Ovary (tissue), 9 donors: ENCODE measurements around the gene MTA1. TPM values are rescaled to one million over a fixed set of nuclear protein-coding genes. Genes with fewer than 3 reads are reported as not detected.
A peak's percentile ranks its signal among the peaks of the same experiment; 100 is the strongest.

Experiments
- DNase-seq, 5 donors: peaks; one replicate each; pipeline ENCODE4 v3.0.0-alpha.2; 2019 to 2020
- H3K27ac ChIP-seq, 2 donors: fragments of 200-600 bp; one replicate each; pipeline versions ENCODE4 v1.5.1 to v1.8.0; 2019 to 2022
- H3K27me3 ChIP-seq: fragments of 200-600 bp; one replicate; pipeline ENCODE4 v1.8.0; 2022
- H3K36me3 ChIP-seq: fragments of 200-600 bp; sonication (generic); one replicate; pipeline ENCODE4 v1.5.1; 2019
- H3K4me1 ChIP-seq: one replicate; pipeline ENCODE4 v1.8.1; 2013; ENCODE audit warnings: mild to moderate bottlenecking, moderate library complexity; ENCODE audit not compliant: insufficient read depth
- H3K4me3 ChIP-seq: fragments of 200-600 bp; sonication (generic); one replicate; pipeline ENCODE4 v1.5.1; 2017
- H3K9me3 ChIP-seq, 2 donors: fragments of 200-600 bp in 1 of 2; sonication (generic) in 1 of 2; one replicate each; pipeline versions ENCODE4 v1.5.1 to v1.8.1; 2013 to 2019; ENCODE audit warnings: mild to moderate bottlenecking in 1 of 2, moderate library complexity in 1 of 2
- EP300 ChIP-seq: sonication (generic); formaldehyde crosslinking; IDR thresholded peaks from one replicate; pipeline ENCODE4 v1.6.1; 2017; ENCODE audit warnings: antibody characterized with exemption
- POLR2A ChIP-seq: fragments of 450-650 bp; IDR thresholded peaks from one replicate; pipeline ENCODE4 v1.6.1; 2017; ENCODE audit warnings: antibody characterized with exemption, mild to moderate bottlenecking, moderate library complexity
- WGBS, 3 donors: extraction: QIAGEN DNeasy Blood & Tissue Kit in 1 of 3; methylation state at CpG; one replicate each; pipeline versions ENCODE4 v1.1.5 to v1.1.7; 2013 to 2017; 5-methylcytosine and 5-hydroxymethylcytosine counted together
- intact Hi-C, 4 donors: fragments of 100-400 bp; cut with DNase I; formaldehyde crosslinking; loops; one replicate each; pipeline versions ENCODE4 v1.11.0 to v1.15.1; 2022 to 2023
- polyA plus RNA-seq, 2 donors: library from polyadenylated mRNA; stranded (reverse); fragments of 200-250 nt in 1 of 2; fragments of 350-450 nt in 1 of 2; fragmentation: Illumina TruSeq in 1 of 2; extraction: RNeasy Lipid Tissue Mini Kit (QIAGEN cat#74804) in 1 of 2; gene quantifications; one replicate each; pipeline ENCODE4 v1.2.3, GENCODE V29; 2013 to 2014
- total RNA-seq, 7 donors: library from RNA; depleted of rRNA in 2 of 7; stranded (reverse); fragments of >200 nt in 2 of 7; fragmentation: NEBNext Ultra II Directional in 3 of 7; extraction: Animal tissue kit (Norgen Biotek cat#: 25700) in 3 of 7; gene quantifications; one replicate each; pipeline versions ENCODE4 v1.1.0 to v1.2.4, GENCODE V29; 2016 to 2023
- TF ChIP-seq, protein P1 (sequence below), 3 donors: fragments of 450-650 bp in 2 of 3; fragments of 200-600 bp in 1 of 3; IDR thresholded peaks; one replicate each; pipeline versions ENCODE4 v1.5.1 to v1.8.0; 2016 to 2022; ENCODE audit warnings: antibody characterized with exemption in 3 of 3, mild to moderate bottlenecking in 1 of 3
- donor health status: DM: no; HTN: no; CAD: no; lungs with moderate emphysema.
- donor health status: DM: no; HTN: no; CAD: no.
- donor health status: Bipolar disorder and iron deficiency.
- donor health status: DM: yes; HTN: yes; CAD: no.
- donor health status: DM: no; HTN: no; CAD: no.
- donor health status: DM: yes; HTN: yes; CAD: no.

MTA1 gene
- total and polyA plus RNA-seq, 9 donors = 23.0 to 128 (median 104) TPM

DNA sequence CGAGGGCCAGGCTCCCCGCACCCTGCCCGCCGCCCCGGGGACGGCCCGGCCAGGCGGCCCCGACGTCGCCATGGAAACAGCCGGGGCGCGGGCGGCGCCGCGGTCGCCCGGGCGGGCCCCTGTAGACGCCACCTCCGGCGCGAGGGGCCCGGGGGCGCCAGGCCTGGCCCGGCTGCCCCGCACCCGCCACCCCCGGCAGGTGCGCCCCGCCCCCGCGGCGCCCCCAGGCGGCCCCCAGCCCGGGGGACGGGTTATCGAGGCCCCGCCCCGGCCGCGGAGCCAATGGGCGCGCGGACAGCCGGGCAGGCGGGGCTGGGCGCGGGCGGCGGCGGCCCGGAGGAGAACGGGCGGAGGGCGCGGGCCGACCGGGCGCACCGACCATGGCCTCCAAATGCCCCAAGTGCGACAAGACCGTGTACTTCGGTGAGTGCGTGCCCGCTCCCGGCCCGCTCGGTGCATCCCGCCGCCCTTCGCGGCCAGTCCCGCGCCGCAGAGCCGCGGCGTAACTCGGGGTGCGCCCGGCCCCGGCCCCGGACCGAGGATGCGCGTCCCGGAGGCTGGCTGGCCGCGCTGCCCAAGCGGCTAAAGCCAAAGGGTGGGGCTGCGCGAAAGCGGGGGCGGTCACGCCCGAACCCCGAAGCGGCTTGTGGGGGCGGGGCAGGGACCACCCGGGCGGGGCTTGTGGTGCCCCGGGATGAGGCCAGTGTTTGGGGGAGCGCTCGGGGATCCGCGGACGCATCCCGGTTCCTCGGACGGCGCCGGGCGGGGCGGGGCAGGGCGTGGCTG is 55.0 kb downstream of the MTA1 start, which contains the start of gene CRIP2:
CRIP2 (plus strand) TSS at position 339 of the 786 bp plus-strand sequence; CDS start at position 381, 42 bp downstream.
- H3K9me3 ChIP-seq = no peaks in the 10 kb centered on the region
- intact Hi-C loops = loop anchor here in 2 of 4 donors (10.0 kb wide), 2 partner anchors 50 to 60 kb away; partner anchors contain the start of gene MTA1 (in 1 of the 2)
- peak within 1 kb of the TSS; percentile 45 for H3K4me3 ChIP-seq
- no peaks in the 10 kb centered on the region for H3K27me3 ChIP-seq
- no peaks in the 10 kb centered on the region for H3K36me3 ChIP-seq
- DNase-seq = peak in 3 of 5 donors; percentile 64 to 70 (median 66)
- TF ChIP-seq, protein P1, sequence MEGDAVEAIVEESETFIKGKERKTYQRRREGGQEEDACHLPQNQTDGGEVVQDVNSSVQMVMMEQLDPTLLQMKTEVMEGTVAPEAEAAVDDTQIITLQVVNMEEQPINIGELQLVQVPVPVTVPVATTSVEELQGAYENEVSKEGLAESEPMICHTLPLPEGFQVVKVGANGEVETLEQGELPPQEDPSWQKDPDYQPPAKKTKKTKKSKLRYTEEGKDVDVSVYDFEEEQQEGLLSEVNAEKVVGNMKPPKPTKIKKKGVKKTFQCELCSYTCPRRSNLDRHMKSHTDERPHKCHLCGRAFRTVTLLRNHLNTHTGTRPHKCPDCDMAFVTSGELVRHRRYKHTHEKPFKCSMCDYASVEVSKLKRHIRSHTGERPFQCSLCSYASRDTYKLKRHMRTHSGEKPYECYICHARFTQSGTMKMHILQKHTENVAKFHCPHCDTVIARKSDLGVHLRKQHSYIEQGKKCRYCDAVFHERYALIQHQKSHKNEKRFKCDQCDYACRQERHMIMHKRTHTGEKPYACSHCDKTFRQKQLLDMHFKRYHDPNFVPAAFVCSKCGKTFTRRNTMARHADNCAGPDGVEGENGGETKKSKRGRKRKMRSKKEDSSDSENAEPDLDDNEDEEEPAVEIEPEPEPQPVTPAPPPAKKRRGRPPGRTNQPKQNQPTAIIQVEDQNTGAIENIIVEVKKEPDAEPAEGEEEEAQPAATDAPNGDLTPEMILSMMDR (IDR thresholded peaks at IDR 0.05) = no peak
- TF ChIP-seq POLR2A (peak; percentile 19), EP300 (no peak)
- H3K27ac ChIP-seq = peak within 1 kb of the TSS in 1 of 2 donors; percentile 74
- WGBS, 3 donors = 0 to 1% (median 1%) methylated on average over 47 to 118 of the region's 118 CpGs
- H3K4me1 ChIP-seq = peaks cover 17% of the 10 kb centered on the region

GRCh38 chr14:105475269-105476096 is 55.9 kb downstream of the MTA1 start:
- Histone ChIP-seq H3K27me3 (no peaks in the 10 kb centered on the region), H3K4me3 (peak overlapping the region; percentile 45), H3K36me3 (no peaks in the 10 kb centered on the region), H3K9me3 (no peaks in the 10 kb centered on the region), H3K27ac (peak overlapping the region in 1 of 2 donors; percentile 74), H3K4me1 (peaks cover 17% of the 10 kb centered on the region)
- TF ChIP-seq, protein P1 (IDR thresholded peaks at IDR 0.05) = no peak
- TF ChIP-seq EP300 (no peak), POLR2A (no peak)
- WGBS, 3 donors = 2 to 6% (median 3%) methylated on average over 33 to 48 of the region's 48 CpGs
- intact Hi-C loops = loop anchor here in 2 of 4 donors (10.0 kb wide), 2 partner anchors 51 to 61 kb away; partner anchors contain the start of gene MTA1 (in 1 of the 2)
- peak; percentile 71 to 80 (median 77) for DNase-seq

DNA sequence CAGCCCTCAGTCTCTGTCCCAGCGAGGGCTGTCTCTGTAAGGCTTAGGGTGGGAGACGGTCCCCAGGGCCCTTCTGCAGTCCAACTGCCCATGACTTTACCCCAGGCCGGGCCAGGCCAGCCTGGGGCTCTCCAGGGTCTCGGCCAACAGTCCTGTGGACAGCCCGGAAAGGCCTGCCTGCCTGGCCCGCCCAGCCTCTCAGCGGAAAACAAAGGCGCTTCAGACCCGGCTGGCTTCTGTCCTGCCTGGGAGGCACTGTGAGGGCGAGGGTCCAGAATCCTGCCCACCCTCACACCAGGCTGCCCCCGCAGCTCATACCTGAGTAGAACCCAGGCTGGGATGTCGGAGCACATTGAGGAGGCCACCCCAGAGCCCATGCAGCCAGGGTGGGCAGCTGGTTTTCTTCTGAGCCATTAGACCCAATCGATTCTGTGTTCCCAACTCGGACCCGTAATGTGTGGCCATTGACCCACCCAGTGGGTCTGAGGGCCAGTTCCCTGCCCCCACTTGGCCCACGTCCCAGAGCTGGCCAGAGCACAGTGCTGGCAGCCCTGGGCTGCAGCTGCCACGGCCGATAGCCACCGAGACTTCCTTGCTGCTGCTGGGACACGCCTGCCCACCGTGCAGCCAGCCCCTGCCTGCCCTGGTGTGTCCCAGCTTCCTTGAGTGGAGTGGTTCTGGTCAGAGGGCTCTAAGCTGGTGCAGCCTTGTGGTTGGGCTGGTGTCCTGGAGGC is 56.6 kb downstream of the MTA1 start:
- Histone ChIP-seq H3K27ac (peak overlapping the region in 1 of 2 donors; percentile 74), H3K27me3 (no peaks in the 10 kb centered on the region), H3K4me3 (peak overlapping the region; percentile 45), H3K9me3 (no peaks in the 10 kb centered on the region), H3K4me1 (peaks cover 19% of the 10 kb centered on the region), H3K36me3 (no peaks in the 10 kb centered on the region)
- peak in 3 of 5 donors; percentile 37 to 64 (median 63) for DNase-seq
- WGBS, 3 donors = 15 to 30% (median 22%) methylated on average over 18 to 21 of the region's 21 CpGs
- intact Hi-C loops = loop anchor here in 2 of 4 donors (10.0 kb wide), 2 partner anchors 51 to 61 kb away; partner anchors contain the start of gene MTA1 (in 1 of the 2)
- TF ChIP-seq POLR2A (no peak), EP300 (no peak)
- TF ChIP-seq, protein P1 (IDR thresholded peaks at IDR 0.05) = no peak
